Breast epithelium (tissue), 4 donors: Measurements from ENCODE around the gene DNTTIP2. TPM values are rescaled to one million over a fixed set of nuclear protein-coding genes. Genes with fewer than 3 reads are reported as not detected.

Experiments used
- DNase-seq, 2 donors: peaks; one replicate each; pipeline ENCODE4 v3.0.0-alpha.2; 2019; ENCODE audit warnings: low spot score in 2 of 2
- H3K27ac ChIP-seq, 2 donors: fragments of 200-600 bp; sonication (generic) in 1 of 2; one replicate each; pipeline ENCODE4 v1.5.1; 2016 to 2019; ENCODE audit warnings: mild to moderate bottlenecking in 1 of 2
- H3K27me3 ChIP-seq, 2 donors: fragments of 200-600 bp; sonication (generic) in 1 of 2; one replicate each; pipeline versions ENCODE4 v1.5.1 to v1.6.0; 2017 to 2019; ENCODE audit warnings: control low read depth in 1 of 2, mild to moderate bottlenecking in 1 of 2
- H3K36me3 ChIP-seq: fragments of 200-600 bp; one replicate; pipeline ENCODE4 v1.5.1; 2019
- H3K4me1 ChIP-seq, 2 donors: fragments of 200-600 bp; sonication (generic); one replicate each; pipeline ENCODE4 v1.5.1; 2016 to 2019; ENCODE audit warnings: control low read depth in 1 of 2
- H3K4me3 ChIP-seq, 3 donors: fragments of 200-600 bp; sonication (generic); 1 replicate in 2 of 3; 2 replicates in 1 of 3; pipeline ENCODE4 v1.5.1; 2016 to 2019; ENCODE audit warnings: mild to moderate bottlenecking in 3 of 3, moderate library complexity in 2 of 3
- H3K9me3 ChIP-seq, 2 donors: fragments of 200-600 bp; sonication (generic) in 1 of 2; one replicate each; pipeline ENCODE4 v1.5.1; 2016 to 2019; ENCODE audit warnings: control low read depth in 1 of 2
- POLR2A ChIP-seq: fragments of 450-650 bp; IDR thresholded peaks from one replicate; pipeline ENCODE4 v1.6.1; 2016; ENCODE audit warnings: antibody characterized with exemption, mild to moderate bottlenecking, moderate library complexity
- POLR2AphosphoS5 ChIP-seq, 3 donors: sonication (generic); formaldehyde crosslinking; IDR thresholded peaks; one replicate each; pipeline ENCODE4 v1.6.1; 2017; ENCODE audit warnings: antibody characterized with exemption in 3 of 3
- intact Hi-C: fragments of 100-400 bp; cut with DNase I; formaldehyde crosslinking; loops from one replicate; pipeline ENCODE4 v1.15.1; 2023; ENCODE audit warnings: low total_unique reads
- total RNA-seq, 3 donors: library from RNA; depleted of rRNA; stranded (reverse); fragments of >200 nt; gene quantifications; one replicate each; pipeline ENCODE4 v1.1.0, GENCODE V29; 2016
- TF ChIP-seq, protein P1 (sequence below), 3 donors: fragments of 450-650 bp; IDR thresholded peaks; one replicate each; pipeline ENCODE4 v1.5.1; 2016 to 2017; ENCODE audit warnings: antibody characterized with exemption in 3 of 3, mild to moderate bottlenecking in 3 of 3, moderate library complexity in 3 of 3

The DNTTIP2 gene
- total RNA-seq, 3 donors from 2014 or later, result 28.2 to 38.3 (median 30.5) TPM

DNA sequence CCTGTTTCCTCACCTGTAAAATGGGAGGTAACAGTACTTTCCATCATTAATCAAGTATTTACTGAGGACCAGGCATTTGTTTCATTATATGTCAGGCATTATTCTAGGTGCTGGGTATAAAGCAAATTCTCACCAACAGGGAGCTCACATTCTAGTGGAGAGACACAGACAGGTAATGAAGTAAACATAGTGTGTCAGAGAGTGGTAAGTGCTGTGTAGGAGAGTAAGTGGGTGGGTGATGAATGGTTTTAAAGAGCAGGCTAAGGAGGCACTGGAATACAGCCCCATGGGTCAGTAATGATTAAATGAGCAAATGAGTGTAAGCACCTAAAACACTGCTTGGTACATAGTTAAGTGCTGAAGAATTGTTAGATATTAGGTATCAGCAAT lies 60.4 kb downstream of the DNTTIP2 start:
- Histone ChIP-seq H3K27ac (peak overlapping the region in 1 of 2 donors; percentile 66), H3K27me3 (no peaks in the 10 kb centered on the region), H3K9me3 (no peaks in the 10 kb centered on the region), H3K4me3 (no peak overlapping the region), H3K4me1 (no peaks in the 10 kb centered on the region), H3K36me3 (no peaks in the 10 kb centered on the region)
- DNase-seq, result no peak
- intact Hi-C loops, result loop anchor here (10.0 kb wide), 1 partner anchor 194 kb away; no protein-coding TSS in a partner anchor
- TF ChIP-seq POLR2AphosphoS5 (IDR thresholded peaks at IDR 0.05), result no peak
- TF ChIP-seq POLR2A, result no peak
- TF ChIP-seq, protein P1, sequence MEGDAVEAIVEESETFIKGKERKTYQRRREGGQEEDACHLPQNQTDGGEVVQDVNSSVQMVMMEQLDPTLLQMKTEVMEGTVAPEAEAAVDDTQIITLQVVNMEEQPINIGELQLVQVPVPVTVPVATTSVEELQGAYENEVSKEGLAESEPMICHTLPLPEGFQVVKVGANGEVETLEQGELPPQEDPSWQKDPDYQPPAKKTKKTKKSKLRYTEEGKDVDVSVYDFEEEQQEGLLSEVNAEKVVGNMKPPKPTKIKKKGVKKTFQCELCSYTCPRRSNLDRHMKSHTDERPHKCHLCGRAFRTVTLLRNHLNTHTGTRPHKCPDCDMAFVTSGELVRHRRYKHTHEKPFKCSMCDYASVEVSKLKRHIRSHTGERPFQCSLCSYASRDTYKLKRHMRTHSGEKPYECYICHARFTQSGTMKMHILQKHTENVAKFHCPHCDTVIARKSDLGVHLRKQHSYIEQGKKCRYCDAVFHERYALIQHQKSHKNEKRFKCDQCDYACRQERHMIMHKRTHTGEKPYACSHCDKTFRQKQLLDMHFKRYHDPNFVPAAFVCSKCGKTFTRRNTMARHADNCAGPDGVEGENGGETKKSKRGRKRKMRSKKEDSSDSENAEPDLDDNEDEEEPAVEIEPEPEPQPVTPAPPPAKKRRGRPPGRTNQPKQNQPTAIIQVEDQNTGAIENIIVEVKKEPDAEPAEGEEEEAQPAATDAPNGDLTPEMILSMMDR (IDR thresholded peaks at IDR 0.05), result no peak

DNA sequence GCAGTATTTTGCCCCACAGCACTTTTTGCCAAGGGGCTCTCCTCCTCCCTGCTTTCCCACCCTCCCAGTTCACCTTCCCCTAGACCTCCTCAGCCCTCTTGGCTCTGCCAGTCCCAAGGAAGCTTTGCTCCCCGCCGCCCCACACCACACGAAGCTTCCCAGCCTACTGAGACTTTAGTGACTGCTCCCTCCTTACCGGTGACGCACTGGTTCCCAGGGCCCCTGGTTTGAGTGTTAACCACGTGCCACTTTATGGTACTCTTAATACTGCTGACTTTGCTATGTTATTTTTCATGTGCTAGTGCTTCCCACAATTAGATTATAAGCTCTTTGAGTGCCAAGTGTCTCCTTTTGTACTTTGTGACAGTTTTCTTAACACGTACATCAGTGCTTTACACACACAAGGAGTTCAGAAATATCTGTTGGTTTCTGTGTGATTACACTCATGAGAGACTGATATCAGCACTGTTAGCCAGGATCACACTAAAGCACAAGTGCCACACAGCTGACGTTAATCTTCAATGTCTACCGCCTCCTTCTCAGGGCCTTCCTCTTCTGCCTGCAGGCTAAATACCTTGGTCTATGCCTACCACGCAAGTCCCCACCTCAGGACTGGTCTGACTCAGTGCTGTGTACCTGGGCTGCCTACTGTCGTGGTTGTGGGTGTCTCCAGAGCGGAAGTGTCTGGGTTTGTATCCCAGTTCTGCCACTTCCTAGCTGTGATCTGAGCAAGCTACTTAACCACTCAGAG lies 61.0 kb downstream of the DNTTIP2 start:
- no peak overlapping the region for H3K4me3 ChIP-seq
- no peaks in the 10 kb centered on the region for H3K9me3 ChIP-seq
- no peak for DNase-seq
- H3K27me3 ChIP-seq, result no peaks in the 10 kb centered on the region
- H3K27ac ChIP-seq, result peak overlapping the region; percentile 42 to 66
- TF ChIP-seq, protein P1 (IDR thresholded peaks at IDR 0.05), result no peak
- TF ChIP-seq POLR2A (no peak), POLR2AphosphoS5 (IDR thresholded peaks at IDR 0.05) (no peak)
- intact Hi-C loops, result loop anchor here (10.0 kb wide), 1 partner anchor 193 kb away; no protein-coding TSS in a partner anchor
- no peaks in the 10 kb centered on the region for H3K4me1 ChIP-seq
- no peaks in the 10 kb centered on the region for H3K36me3 ChIP-seq

DNA sequence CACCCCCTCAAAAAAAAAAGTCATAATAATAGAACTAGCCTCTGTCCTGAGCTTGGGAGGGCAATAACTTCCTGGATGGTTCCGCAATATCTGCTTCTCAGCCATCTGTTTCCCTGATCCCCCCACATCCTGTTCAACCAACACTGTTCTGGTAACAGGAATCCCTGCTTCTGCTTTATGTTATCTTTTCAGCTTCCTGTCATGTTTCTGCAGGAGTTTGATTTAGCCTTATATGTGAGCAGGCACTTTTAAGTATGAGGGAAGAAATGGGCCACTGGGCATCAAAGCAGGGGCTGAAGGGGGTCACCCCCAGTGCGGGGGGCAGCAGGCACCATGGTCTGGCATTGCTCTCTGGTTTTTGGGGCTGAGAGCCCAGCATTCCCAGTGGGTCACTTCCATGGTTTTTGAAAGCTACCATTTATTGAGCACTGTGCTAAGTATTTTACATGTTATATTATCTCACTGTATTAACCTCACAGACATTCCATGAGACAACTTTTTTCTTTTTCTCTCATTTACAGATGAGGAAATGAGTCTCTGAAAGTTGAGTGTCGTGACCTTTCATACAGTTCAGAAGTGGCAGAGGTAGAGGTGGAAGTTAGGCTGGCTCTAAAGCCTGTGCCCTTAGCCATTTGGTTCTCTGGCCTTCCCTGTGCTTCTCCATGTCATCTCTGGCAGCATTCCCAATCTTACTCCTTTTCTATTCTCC lies 61.9 kb downstream of the DNTTIP2 start:
- Histone ChIP-seq H3K4me3 (no peak overlapping the region), H3K9me3 (no peaks in the 10 kb centered on the region), H3K27ac (peak overlapping the region; percentile 42 to 66), H3K4me1 (no peaks in the 10 kb centered on the region), H3K27me3 (no peaks in the 10 kb centered on the region), H3K36me3 (no peaks in the 10 kb centered on the region)
- TF ChIP-seq POLR2A (no peak), POLR2AphosphoS5 (IDR thresholded peaks at IDR 0.05) (peak in 1 of 3 donors; percentile 13)
- intact Hi-C loops, result loop anchor here (10.0 kb wide), 1 partner anchor 192 kb away; no protein-coding TSS in a partner anchor
- DNase-seq, result no peak

Other genes starting within 250 kb of the DNTTIP2 start
- 10 to 100 TPM; 26.7 to 42.7 (median 30.2) TPM for gene BCAR3, start 197.4 kb downstream of the DNTTIP2 start, total RNA-seq
- gene GCLM, start 30.2 kb upstream of the DNTTIP2 start, total RNA-seq, result 10 to 100 TPM; 10.1 to 23.7 (median 13.8) TPM
- 1 to 10 TPM in 2 of 3 donors, under 1 TPM in 1; 0.16 to 3.5 (median 1.3) TPM for gene ABCA4, start 241.9 kb upstream of the DNTTIP2 start, total RNA-seq